H9 (cell line): ENCODE data around the gene ZNF746. TPM values are rescaled to one million over a fixed set of nuclear protein-coding genes. Genes with fewer than 3 reads are reported as not detected.

ENCODE experiments used
- DNase-seq: peaks from one replicate; pipeline ENCODE4 v3.0.0-alpha.2; 2017
- H2AFZ ChIP-seq: one replicate; pipeline ENCODE4 v1.6.1; 2013; ENCODE audit warnings: mild to moderate bottlenecking, low read length, control low read depth, moderate library complexity
- H2AK5ac ChIP-seq: 2 replicates; pipeline ENCODE4 v1.6.1; 2013; ENCODE audit warnings: low read length, control low read depth, mixed read lengths; ENCODE audit not compliant: insufficient read length
- H2BK120ac ChIP-seq: one replicate; pipeline ENCODE4 v1.6.1; 2013; ENCODE audit warnings: low read depth, mild to moderate bottlenecking, low read length, control low read depth, inconsistent platforms; ENCODE audit not compliant: poor library complexity, severe bottlenecking
- H2BK12ac ChIP-seq: 2 replicates; pipeline ENCODE4 v1.6.1; 2013; ENCODE audit warnings: low read length, control low read depth, mixed read lengths, low read depth; ENCODE audit not compliant: insufficient read length
- H2BK15ac ChIP-seq: 2 replicates; pipeline ENCODE4 v1.6.1; 2013; ENCODE audit warnings: low read depth, low read length, control low read depth
- H2BK20ac ChIP-seq: one replicate; pipeline ENCODE4 v1.6.1; 2013; ENCODE audit warnings: low read depth, mild to moderate bottlenecking, low read length, control low read depth, inconsistent platforms; ENCODE audit not compliant: poor library complexity, severe bottlenecking
- H2BK5ac ChIP-seq: 2 replicates; pipeline ENCODE4 v1.6.1; 2013; ENCODE audit warnings: low read length, control low read depth, mixed read lengths; ENCODE audit not compliant: insufficient read length
- H3K14ac ChIP-seq: 2 replicates; pipeline ENCODE4 v1.6.1; 2013; ENCODE audit warnings: low read length, control low read depth; ENCODE audit not compliant: insufficient read depth
- H3K18ac ChIP-seq: 2 replicates; pipeline ENCODE4 v1.6.1; 2013; ENCODE audit warnings: low read depth, mild to moderate bottlenecking, mixed read lengths, low read length, control low read depth; ENCODE audit not compliant: insufficient read length
- H3K23ac ChIP-seq: 2 replicates; pipeline ENCODE4 v1.6.1; 2013; ENCODE audit warnings: low read length, control low read depth, mixed read lengths, low read depth; ENCODE audit not compliant: insufficient read length
- H3K23me2 ChIP-seq: 2 replicates; pipeline ENCODE4 v1.6.1; 2013; ENCODE audit warnings: low read depth, mild to moderate bottlenecking, mixed read lengths, low read length, control low read depth; ENCODE audit not compliant: insufficient read length, poor library complexity, severe bottlenecking
- H3K27ac ChIP-seq: 2 replicates; pipeline ENCODE4 v1.5.1; 2013; ENCODE audit warnings: low read length, control low read depth, mixed read lengths, low read depth; ENCODE audit not compliant: insufficient read length
- H3K27me3 ChIP-seq: 2 replicates; pipeline ENCODE4 v1.6.1; 2013; ENCODE audit warnings: low read length, control low read depth, inconsistent platforms; ENCODE audit not compliant: insufficient read depth
- H3K4ac ChIP-seq: 2 replicates; pipeline ENCODE4 v1.6.1; 2013; ENCODE audit warnings: low read depth, mild to moderate bottlenecking, control low read depth, inconsistent platforms, low read length, moderate library complexity
- H3K4me1 ChIP-seq: 2 replicates; pipeline ENCODE4 v1.6.1; 2013; ENCODE audit warnings: low read length, control low read depth, inconsistent platforms; ENCODE audit not compliant: insufficient read depth
- H3K4me2 ChIP-seq: 2 replicates; pipeline ENCODE4 v1.6.1; 2013; ENCODE audit warnings: low read length, control low read depth, mixed read lengths; ENCODE audit not compliant: insufficient read length, insufficient read depth
- H3K56ac ChIP-seq: 2 replicates; pipeline ENCODE4 v1.6.1; 2013; ENCODE audit warnings: low read depth, mild to moderate bottlenecking, mixed read lengths, low read length, control low read depth; ENCODE audit not compliant: insufficient read length
- H3K79me1 ChIP-seq: 2 replicates; pipeline ENCODE4 v1.6.1; 2013; ENCODE audit warnings: low read depth, mild to moderate bottlenecking, moderate library complexity, low read length, control low read depth, inconsistent platforms; ENCODE audit not compliant: insufficient read depth, poor library complexity, severe bottlenecking
- H3K79me2 ChIP-seq: 2 replicates; pipeline ENCODE4 v1.6.1; 2013; ENCODE audit warnings: low read length, control low read depth, inconsistent platforms; ENCODE audit not compliant: insufficient read depth
- H3K9ac ChIP-seq: 2 replicates; pipeline ENCODE4 v1.6.1; 2013; ENCODE audit warnings: low read length, control low read depth, mixed read lengths; ENCODE audit not compliant: insufficient read length; ENCODE audit errors: extremely low read depth
- H3K9me3 ChIP-seq: one replicate; pipeline ENCODE4 v1.6.1; 2013; ENCODE audit warnings: low read depth, low read length, inconsistent platforms; ENCODE audit not compliant: control insufficient read depth
- H3T11ph ChIP-seq: one replicate; pipeline ENCODE4 v1.6.1; 2013; ENCODE audit warnings: mild to moderate bottlenecking, low read length, control low read depth, inconsistent platforms
- H4K20me1 ChIP-seq: one replicate; pipeline ENCODE4 v1.6.1; 2013; ENCODE audit not compliant: control insufficient read depth, insufficient read length, insufficient read depth
- H4K5ac ChIP-seq: 2 replicates; pipeline ENCODE4 v1.6.1; 2013; ENCODE audit warnings: low read depth, mild to moderate bottlenecking, mixed read lengths, low read length, control low read depth; ENCODE audit not compliant: insufficient read length
- H4K8ac ChIP-seq: replicated peaks from 2 replicates; pipeline ENCODE4 v1.6.1; 2013; ENCODE audit warnings: low read length, control low read depth, mixed read lengths, low read depth; ENCODE audit not compliant: insufficient read length
- H4K91ac ChIP-seq: 2 replicates; pipeline ENCODE4 v1.6.1; 2013; ENCODE audit warnings: low read depth, mild to moderate bottlenecking, moderate library complexity, mixed read lengths, low read length, control low read depth; ENCODE audit not compliant: insufficient read length
- H3K27ac Mint-ChIP-seq, 3 experiments: 2 replicates in 2 of 3; 3 replicates in 1 of 3; pipeline ENCODE4 v1.8.0; 2020 to 2021; ENCODE audit warnings: mixed read lengths in 3 of 3, mild to moderate bottlenecking in 1 of 3, moderate library complexity in 1 of 3
- H3K27me3 Mint-ChIP-seq: 2 replicates; pipeline ENCODE4 v1.8.0; 2021; ENCODE audit warnings: low read depth, mild to moderate bottlenecking, moderate library complexity, mixed read lengths
- H3K36me3 Mint-ChIP-seq, 3 experiments: 2 replicates in 2 of 3; 3 replicates in 1 of 3; pipeline ENCODE4 v1.8.0; 2020 to 2021; ENCODE audit warnings: low read depth in 3 of 3, mixed read lengths in 3 of 3; ENCODE audit not compliant: insufficient read depth in 1 of 3
- H3K4me1 Mint-ChIP-seq, 2 experiments: 2 replicates each; pipeline ENCODE4 v1.8.0; 2020; ENCODE audit warnings: mixed read lengths in 2 of 2
- H3K4me3 Mint-ChIP-seq, 2 experiments: 2 replicates in 1 of 2; 3 replicates in 1 of 2; pipeline ENCODE4 v1.8.0; 2020 to 2021; ENCODE audit warnings: mild to moderate bottlenecking in 2 of 2, mixed read lengths in 2 of 2, moderate library complexity in 1 of 2
- H3K9me3 Mint-ChIP-seq, 2 experiments: 2 replicates in 1 of 2; 3 replicates in 1 of 2; pipeline ENCODE4 v1.8.0; 2020; ENCODE audit warnings: mild to moderate bottlenecking in 2 of 2, mixed read lengths in 2 of 2, moderate library complexity in 1 of 2
- WGBS: extraction: QIAGEN DNeasy Blood & Tissue Kit; methylation state at CpG from one replicate; pipeline ENCODE4 v1.1.7; 2013; ENCODE audit warnings: missing lambda C conversion rate, low lambda C conversion rate, mixed read lengths; ENCODE audit not compliant: insufficient read length; ENCODE audit errors: extremely low coverage; 5-methylcytosine and 5-hydroxymethylcytosine counted together
- total RNA-seq: library from RNA; stranded (reverse); gene quantifications from 2 replicates; pipeline ENCODE4 v1.2.1, GENCODE V29; 2021
- TF ChIP-seq, protein P1 (sequence below): fragments of 200-600 bp; sonication (generic); conservative IDR thresholded peaks from 3 replicates; pipeline ENCODE4 v1.8.0; 2021; ENCODE audit warnings: antibody characterized with exemption, mild to moderate bottlenecking

The ZNF746 gene
- total RNA-seq, 1 experiment from 2014 or later, result 26.7 TPM

DNA sequence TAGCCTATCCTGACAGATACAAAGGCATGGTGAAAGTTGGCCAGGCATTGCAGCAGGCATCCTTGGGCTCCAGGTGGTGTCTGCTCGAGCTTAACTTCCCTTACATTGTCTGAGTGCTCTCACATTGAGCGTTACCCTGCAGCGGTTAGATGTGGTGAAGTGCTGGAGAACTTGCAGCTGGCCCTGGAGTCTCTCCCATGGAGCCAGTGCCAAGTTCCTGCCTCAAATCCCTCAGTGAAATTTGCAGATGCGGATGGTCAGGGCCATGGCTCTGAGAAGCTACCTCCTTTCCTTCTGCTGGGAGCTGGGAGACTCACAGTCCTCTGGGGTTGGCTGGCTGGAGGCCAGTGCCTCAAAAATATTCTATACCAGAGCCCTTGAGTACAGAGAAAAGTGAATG is 3.3 kb upstream of the ZNF746 start:
- Histone ChIP-seq H4K5ac (no peak overlapping the region), H2AK5ac (no peak overlapping the region), H2BK20ac (no peak overlapping the region), H3K4me1 (no peaks in the 10 kb centered on the region; the same call in 1 of the 2 replicates), H3K79me1 (no peaks in the 10 kb centered on the region), H3K27me3 (peaks cover 4% of the 10 kb centered on the region; the same call in 1 of the 2 replicates), H2BK15ac (no peak overlapping the region), H3T11ph (no peak overlapping the region), H3K18ac (no peak overlapping the region), H4K20me1 (no peaks in the 10 kb centered on the region), H4K91ac (no peak overlapping the region), H3K4ac (no peak overlapping the region), H2BK12ac (no peak overlapping the region), H2AFZ (no peak overlapping the region), H4K8ac (no peak overlapping the region), H2BK5ac (no peak overlapping the region), H3K79me2 (peaks cover 2% of the 10 kb centered on the region; the same call in 1 of the 2 replicates), H3K56ac (no peak overlapping the region), H3K27ac (no peak overlapping the region), H2BK120ac (no peak overlapping the region), H3K9ac (no peak overlapping the region), H3K23me2 (peaks cover 7% of the 10 kb centered on the region), H3K14ac (no peak overlapping the region), H3K9me3 (no peaks in the 10 kb centered on the region), H3K23ac (no peak overlapping the region), H3K4me2 (no peak overlapping the region)
- H3K9me3 Mint-ChIP-seq, result peaks cover 8 to 10% of the 10 kb centered on the region in 2 experiments
- H3K4me3 Mint-ChIP-seq, result no peak overlapping the region
- no CpG with 5 or more reads among the region's 4 CpGs for WGBS
- TF ChIP-seq, protein P1, sequence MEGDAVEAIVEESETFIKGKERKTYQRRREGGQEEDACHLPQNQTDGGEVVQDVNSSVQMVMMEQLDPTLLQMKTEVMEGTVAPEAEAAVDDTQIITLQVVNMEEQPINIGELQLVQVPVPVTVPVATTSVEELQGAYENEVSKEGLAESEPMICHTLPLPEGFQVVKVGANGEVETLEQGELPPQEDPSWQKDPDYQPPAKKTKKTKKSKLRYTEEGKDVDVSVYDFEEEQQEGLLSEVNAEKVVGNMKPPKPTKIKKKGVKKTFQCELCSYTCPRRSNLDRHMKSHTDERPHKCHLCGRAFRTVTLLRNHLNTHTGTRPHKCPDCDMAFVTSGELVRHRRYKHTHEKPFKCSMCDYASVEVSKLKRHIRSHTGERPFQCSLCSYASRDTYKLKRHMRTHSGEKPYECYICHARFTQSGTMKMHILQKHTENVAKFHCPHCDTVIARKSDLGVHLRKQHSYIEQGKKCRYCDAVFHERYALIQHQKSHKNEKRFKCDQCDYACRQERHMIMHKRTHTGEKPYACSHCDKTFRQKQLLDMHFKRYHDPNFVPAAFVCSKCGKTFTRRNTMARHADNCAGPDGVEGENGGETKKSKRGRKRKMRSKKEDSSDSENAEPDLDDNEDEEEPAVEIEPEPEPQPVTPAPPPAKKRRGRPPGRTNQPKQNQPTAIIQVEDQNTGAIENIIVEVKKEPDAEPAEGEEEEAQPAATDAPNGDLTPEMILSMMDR, result no peak
- no peak for DNase-seq
- H3K27ac Mint-ChIP-seq, result no peak overlapping the region
- H3K4me1 Mint-ChIP-seq, result peaks cover 7 to 10% of the 10 kb centered on the region in 2 experiments
- peaks cover 0 to 2% (median 0%) of the 10 kb centered on the region in 3 experiments; a peak in 2 of 7 replicates for H3K36me3 Mint-ChIP-seq
- peaks cover 53% of the 10 kb centered on the region for H3K27me3 Mint-ChIP-seq
